GM18858 (cell line): ENCODE results near the gene LRRC49.

ENCODE experiments used
- ATAC-seq: cut with Tn5 transposase; IDR thresholded peaks from one replicate; pipeline ENCODE4 v1.9.1; 2021; ENCODE audit not compliant: unreplicated experiment

Gene LRRC49

GRCh38 chr15:71088683-71089082, 196.1 kb downstream of the LRRC49 start:
- no peak for ATAC-seq

- no peak for ATAC-seq
Measured at GRCh38 chr15:71089801-71090200, 197.2 kb downstream of the LRRC49 start.

- no peak for ATAC-seq
Measured at GRCh38 chr15:71091601-71092000, 199.0 kb downstream of the LRRC49 start.

GRCh38 chr15:71092056-71092600, 199.5 kb downstream of the LRRC49 start:
- no peak for ATAC-seq

- ATAC-seq: no peak
Measured at GRCh38 chr15:71093054-71094024, 200.7 kb downstream of the LRRC49 start.

GRCh38 chr15:71094137-71094536, 201.5 kb downstream of the LRRC49 start:
- no peak for ATAC-seq

- no peak for ATAC-seq
Measured at GRCh38 chr15:71096676-71097075, 204.1 kb downstream of the LRRC49 start.

GRCh38 chr15:71097890-71098289, 205.3 kb downstream of the LRRC49 start:
- ATAC-seq: no peak

- no peak for ATAC-seq
Measured at GRCh38 chr15:71098920-71099319, 206.3 kb downstream of the LRRC49 start.
